Measurements from ENCODE around the gene NEAT1.
"Not testable (repeated sequence)": the region's sequence is repeated elsewhere in the genome, so short reads cannot be mapped to it uniquely, and the experiment has no call there.

Gene NEAT1

GRCh38 chr11:65456418-65456817 is 33.8 kb downstream of the NEAT1 start:
- Histone ChIP-seq H3K4me2 (ENCODE audit: low read depth, low read length, poor library complexity, severe bottlenecking) (peak overlapping the region; percentile 80), H3K27me3 (ENCODE audit: insufficient read depth, low read length, poor library complexity, severe bottlenecking) (no peaks in the 10 kb centered on the region), H2AFZ (ENCODE audit: low read length) (no peak overlapping the region), H3K9me3 (ENCODE audit: insufficient read depth, low read depth, low read length) (no peaks in the 10 kb centered on the region), H3K4me1 (ENCODE audit: insufficient read depth, low read length, poor library complexity, severe bottlenecking) (peaks cover 23% of the 10 kb centered on the region), H3K36me3 (ENCODE audit: insufficient read depth, low read length) (no peaks in the 10 kb centered on the region), H3F3A (ENCODE audit: low read depth) (no peaks in the 10 kb centered on the region), H3K9me2 (replicated peaks; ENCODE audit: low read depth, low read length) (no peaks in the 10 kb centered on the region), H3K4me3 (ENCODE audit: low read length, poor library complexity, severe bottlenecking) (peak overlapping the region; percentile 72), H3K79me2 (ENCODE audit: insufficient read depth, low read length) (peaks cover 11% of the 10 kb centered on the region; the same call in 1 of the 2 replicates), H3K9ac (ENCODE audit: low read depth, low read length, poor library complexity, severe bottlenecking) (peak overlapping the region; percentile 12), H4K20me1 (ENCODE audit: insufficient read depth, low read length, poor library complexity, severe bottlenecking) (no peaks in the 10 kb centered on the region)
- TF ChIP-seq CTCF (conservative IDR thresholded peaks at IDR 0.05; ENCODE audit: low read length), result no peak
- no peak for TF ChIP-seq EZH2phosphoT487 (IDR thresholded peaks at IDR 0.05; ENCODE audit: borderline replicate concordance)

DNA sequence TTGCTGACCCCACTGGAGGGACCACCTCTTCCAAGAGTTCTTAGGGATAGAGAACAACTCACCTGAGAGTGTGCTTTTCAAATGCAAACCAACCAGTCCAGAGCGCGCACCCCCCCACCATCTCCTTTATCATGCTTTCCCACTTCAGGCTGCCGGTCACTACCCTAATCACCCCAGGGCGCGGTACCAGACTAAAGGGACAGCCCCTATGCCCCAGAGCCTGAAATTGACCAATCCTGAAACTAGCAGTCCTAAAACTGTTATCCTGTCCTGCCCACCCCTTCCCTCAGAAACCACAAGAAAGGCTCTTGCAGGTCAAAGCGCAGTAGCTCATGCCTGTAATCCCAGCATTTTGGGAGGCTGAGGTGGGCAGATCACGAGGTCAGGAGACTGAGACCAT is 37.0 kb downstream of the NEAT1 start:
- Histone ChIP-seq H3K9ac (ENCODE audit: low read depth, low read length, poor library complexity, severe bottlenecking) (no peak overlapping the region), H3K9me2 (replicated peaks; ENCODE audit: low read depth, low read length) (no peaks in the 10 kb centered on the region), H3K79me2 (ENCODE audit: insufficient read depth, low read length) (peaks cover 11% of the 10 kb centered on the region; the same call in 1 of the 2 replicates), H3K36me3 (ENCODE audit: insufficient read depth, low read length) (no peaks in the 10 kb centered on the region), H4K20me1 (ENCODE audit: insufficient read depth, low read length, poor library complexity, severe bottlenecking) (no peaks in the 10 kb centered on the region), H2AFZ (ENCODE audit: low read length) (no peak overlapping the region), H3F3A (ENCODE audit: low read depth) (no peaks in the 10 kb centered on the region), H3K9me3 (ENCODE audit: insufficient read depth, low read depth, low read length) (no peaks in the 10 kb centered on the region), H3K4me1 (ENCODE audit: insufficient read depth, low read length, poor library complexity, severe bottlenecking) (peaks cover 21% of the 10 kb centered on the region), H3K27me3 (ENCODE audit: insufficient read depth, low read length, poor library complexity, severe bottlenecking) (no peaks in the 10 kb centered on the region), H3K4me2 (ENCODE audit: low read depth, low read length, poor library complexity, severe bottlenecking) (peak overlapping the region; percentile 29), H3K4me3 (ENCODE audit: low read length, poor library complexity, severe bottlenecking) (no peak overlapping the region)
- TF ChIP-seq CTCF (conservative IDR thresholded peaks at IDR 0.05; ENCODE audit: low read length), result no peak
- TF ChIP-seq EZH2phosphoT487 (IDR thresholded peaks at IDR 0.05; ENCODE audit: borderline replicate concordance), result no peak

DNA sequence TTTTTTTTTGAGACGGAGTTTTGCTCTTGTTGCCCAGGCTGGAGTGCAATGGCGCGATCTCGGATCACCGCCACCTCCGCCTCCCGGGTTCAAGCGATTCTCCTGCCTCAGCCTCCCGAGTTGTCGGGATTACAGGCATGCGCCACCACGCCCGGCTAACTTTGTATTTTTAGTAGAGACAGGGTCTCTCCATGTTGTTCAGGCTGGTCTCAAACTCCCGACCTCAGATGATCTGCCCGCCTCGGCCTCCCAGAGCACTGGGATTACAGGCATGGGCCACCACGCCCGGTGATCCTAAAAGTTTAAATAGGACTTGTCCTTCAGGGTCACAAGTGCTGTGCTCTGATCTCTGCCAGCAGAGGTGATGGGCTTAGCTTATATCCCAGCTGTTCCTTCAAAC is 42.9 kb downstream of the NEAT1 start:
- not testable (repeated sequence) for H3F3A ChIP-seq (ENCODE audit: low read depth); H4K20me1 ChIP-seq (ENCODE audit: insufficient read depth, low read length, poor library complexity, severe bottlenecking); H3K36me3 ChIP-seq (ENCODE audit: insufficient read depth, low read length); H3K79me2 ChIP-seq (ENCODE audit: insufficient read depth, low read length); H3K9me3 ChIP-seq (ENCODE audit: insufficient read depth, low read depth, low read length); H3K9ac ChIP-seq (ENCODE audit: low read depth, low read length, poor library complexity, severe bottlenecking); H3K4me2 ChIP-seq (ENCODE audit: low read depth, low read length, poor library complexity, severe bottlenecking); H3K4me1 ChIP-seq (ENCODE audit: insufficient read depth, low read length, poor library complexity, severe bottlenecking); H2AFZ ChIP-seq (ENCODE audit: low read length); H3K9me2 ChIP-seq (replicated peaks; ENCODE audit: low read depth, low read length); H3K4me3 ChIP-seq (ENCODE audit: low read length, poor library complexity, severe bottlenecking); H3K27me3 ChIP-seq (ENCODE audit: insufficient read depth, low read length, poor library complexity, severe bottlenecking)

DNA sequence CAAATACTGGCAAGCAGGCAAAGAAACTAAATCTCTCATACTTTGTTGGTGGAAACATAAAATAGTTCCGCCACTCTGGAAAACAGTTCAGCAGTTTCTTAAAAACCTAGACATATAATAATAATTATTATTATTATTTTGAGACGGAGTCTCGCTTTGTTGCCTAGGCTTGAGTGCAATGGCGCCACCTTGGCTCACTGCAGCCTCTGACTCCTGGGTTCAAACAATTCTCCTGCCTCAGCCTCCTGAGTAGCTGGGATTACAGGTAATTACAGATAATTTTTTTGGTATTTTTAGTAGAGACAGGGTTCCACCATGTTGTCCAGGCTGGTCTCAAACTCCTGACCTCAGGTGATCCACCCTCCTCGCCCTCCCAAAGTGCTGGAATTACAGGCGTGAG is 44.7 kb downstream of the NEAT1 start:
- not testable (repeated sequence) for H3K79me2 ChIP-seq (ENCODE audit: insufficient read depth, low read length)
- TF ChIP-seq CTCF (conservative IDR thresholded peaks at IDR 0.05; ENCODE audit: low read length), result peak; percentile 38

More for the DNA sequence above, 44.7 kb downstream of the NEAT1 start:
- not testable (repeated sequence) for H3K9me2 ChIP-seq (replicated peaks; ENCODE audit: low read depth, low read length); H3K36me3 ChIP-seq (ENCODE audit: insufficient read depth, low read length); H3K27me3 ChIP-seq (ENCODE audit: insufficient read depth, low read length, poor library complexity, severe bottlenecking); H3K4me1 ChIP-seq (ENCODE audit: insufficient read depth, low read length, poor library complexity, severe bottlenecking); H4K20me1 ChIP-seq (ENCODE audit: insufficient read depth, low read length, poor library complexity, severe bottlenecking); H3K9ac ChIP-seq (ENCODE audit: low read depth, low read length, poor library complexity, severe bottlenecking); H3F3A ChIP-seq (ENCODE audit: low read depth); H3K9me3 ChIP-seq (ENCODE audit: insufficient read depth, low read depth, low read length); H3K4me2 ChIP-seq (ENCODE audit: low read depth, low read length, poor library complexity, severe bottlenecking); H2AFZ ChIP-seq (ENCODE audit: low read length); H3K4me3 ChIP-seq (ENCODE audit: low read length, poor library complexity, severe bottlenecking)
